HG02642 (cell line): ENCODE measurements around the gene BRSK1.

Experiments used
- ATAC-seq: cut with Tn5 transposase; IDR thresholded peaks from one replicate; pipeline ENCODE4 v1.9.1; 2021; ENCODE audit warnings: mild to moderate bottlenecking; ENCODE audit not compliant: unreplicated experiment, poor library complexity

Gene BRSK1

DNA sequence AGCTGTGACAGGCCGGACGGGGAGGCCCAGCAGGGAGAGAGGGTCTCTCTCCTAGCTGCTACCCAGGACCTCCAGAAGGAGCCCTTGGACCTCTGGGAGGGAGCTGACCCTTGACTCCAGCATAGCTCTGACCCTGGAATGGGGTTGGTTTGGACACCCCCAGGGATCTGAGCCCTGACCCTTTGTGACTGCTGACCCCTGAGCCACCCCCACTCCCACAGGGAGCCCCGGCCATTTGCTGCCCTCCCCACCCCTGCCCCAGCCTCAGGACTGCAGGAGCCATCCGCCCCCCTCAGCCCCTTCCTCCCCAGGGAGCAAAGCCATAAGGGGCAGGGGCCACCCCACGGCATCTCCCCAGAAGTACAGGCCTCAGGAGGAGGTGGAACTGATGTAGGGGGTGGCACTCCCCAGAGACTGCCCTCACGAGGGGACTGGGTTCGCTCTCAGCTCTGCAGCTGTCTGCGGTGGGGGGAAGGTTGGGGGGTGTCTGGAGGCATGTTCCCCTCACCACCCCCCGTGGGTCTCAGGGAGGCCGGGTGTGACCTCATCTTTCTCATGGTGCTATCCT lies 63.7 kb downstream of the BRSK1 start:
- ATAC-seq, result no peak

DNA sequence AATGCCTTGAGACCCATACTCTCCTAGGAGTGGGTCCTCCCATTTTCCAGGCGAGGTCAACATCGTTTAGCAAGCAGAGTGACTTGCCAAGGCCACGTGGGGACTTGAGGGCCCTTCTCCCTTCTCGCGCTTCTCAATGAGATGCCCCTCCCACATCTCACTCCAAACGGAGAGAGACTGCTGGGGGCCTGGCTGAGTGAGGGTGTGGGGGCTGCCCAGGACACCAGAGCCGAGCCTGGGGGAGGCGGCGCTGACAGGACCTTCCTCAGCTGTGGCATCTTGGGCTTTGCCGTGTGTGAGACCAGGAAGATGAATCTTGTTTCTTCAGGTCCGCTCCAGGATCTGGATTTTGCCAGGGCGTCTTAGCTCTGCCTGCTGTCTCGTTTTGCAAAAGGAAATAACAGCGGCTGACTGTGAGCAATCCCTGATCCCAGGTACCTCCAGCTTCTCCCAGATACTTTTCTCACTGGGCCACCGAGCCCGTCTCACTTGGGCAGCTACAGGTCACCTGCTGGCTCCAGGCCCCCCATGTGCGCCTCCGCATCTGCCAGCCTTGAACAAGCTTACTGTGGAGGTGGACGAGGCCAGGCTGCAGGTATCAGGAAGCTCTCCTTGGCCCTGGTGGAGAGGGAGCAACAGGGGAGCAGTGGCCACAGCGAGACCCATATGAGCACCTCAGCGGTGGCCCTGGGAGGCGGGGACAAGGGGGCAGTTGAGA lies 64.7 kb downstream of the BRSK1 start:
- ATAC-seq, result no peak

DNA sequence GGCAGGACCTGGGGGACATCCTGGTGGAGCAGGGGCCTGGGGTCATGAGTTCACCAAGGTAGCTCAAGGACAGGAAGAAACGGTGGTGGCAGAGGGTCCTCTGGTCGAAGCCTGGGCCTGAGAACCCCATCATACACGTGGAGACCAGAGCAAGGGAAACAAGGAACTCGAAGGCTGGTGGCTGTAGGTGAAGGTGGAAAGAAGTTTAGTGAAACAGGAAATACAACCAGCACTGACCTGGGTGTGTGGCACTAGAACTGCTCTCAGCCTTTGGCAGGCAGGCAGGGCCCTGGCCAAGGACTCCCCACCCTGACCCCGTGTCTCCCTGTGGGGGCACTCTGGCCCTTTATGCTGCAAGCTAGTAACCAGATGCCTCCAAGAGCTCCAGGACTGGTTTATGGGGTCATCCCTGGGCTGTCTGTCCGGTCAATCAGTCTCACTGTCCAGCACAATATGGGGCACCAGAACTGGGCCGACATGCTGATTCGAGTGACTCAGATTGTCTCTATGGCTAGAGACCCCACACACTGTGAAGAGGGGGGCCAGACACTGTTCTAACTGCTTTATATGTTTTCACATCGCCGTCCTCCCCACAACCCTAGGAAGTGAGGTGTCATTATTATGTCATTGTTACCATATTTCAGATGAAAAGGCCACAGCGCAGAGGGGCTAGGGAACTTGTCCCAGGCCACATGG lies 67.0 kb downstream of the BRSK1 start:
- no peak for ATAC-seq

DNA sequence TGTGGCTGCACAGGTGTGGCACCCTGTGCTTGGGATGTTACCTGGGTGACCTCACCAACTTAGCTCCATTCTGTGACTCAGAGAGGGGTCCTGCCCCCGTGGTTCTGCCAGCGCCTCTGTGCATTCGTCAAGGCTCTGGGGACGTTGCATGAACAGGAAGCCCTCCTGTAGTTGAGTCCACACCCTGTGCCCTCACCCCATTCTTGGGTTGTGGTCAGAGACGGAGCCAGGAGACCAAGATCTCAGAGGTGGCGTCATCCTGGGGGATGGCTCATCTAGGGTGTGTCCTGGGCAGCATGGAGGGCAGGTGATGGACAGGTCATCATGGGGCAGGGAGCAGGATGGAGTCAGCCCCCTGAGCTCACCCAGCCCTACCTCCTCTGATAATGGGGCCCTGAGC lies 68.2 kb downstream of the BRSK1 start:
- no peak for ATAC-seq

DNA sequence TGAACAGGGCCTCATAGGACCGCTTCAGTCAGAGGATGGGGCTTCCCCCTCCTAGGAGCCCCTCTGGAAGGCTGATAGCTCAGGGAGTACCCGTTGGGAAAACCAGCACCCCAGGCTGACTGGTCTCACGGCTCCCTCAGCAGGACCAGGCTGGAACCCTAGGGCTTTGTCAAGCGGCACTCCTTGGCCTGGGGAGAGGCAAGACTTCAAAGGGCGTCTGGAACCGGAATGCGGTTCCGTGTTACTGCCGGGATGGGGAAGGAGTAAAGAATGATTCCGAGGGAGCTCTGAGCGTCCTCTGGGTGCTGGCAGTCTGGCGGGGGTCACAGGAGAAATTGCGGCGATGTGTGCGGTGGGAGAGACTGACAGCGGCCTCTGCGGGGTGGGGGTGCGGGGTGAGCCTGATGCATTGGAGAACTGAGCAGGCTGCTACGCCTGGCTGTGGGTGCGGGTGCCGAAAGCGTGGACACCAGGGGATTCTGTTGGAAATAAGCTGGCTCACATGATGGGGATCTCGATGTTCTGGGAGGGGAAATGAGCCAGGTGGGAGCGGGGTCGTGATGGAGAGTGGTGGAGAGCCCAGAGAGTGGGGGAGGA lies 68.8 kb downstream of the BRSK1 start:
- ATAC-seq, result no peak

DNA sequence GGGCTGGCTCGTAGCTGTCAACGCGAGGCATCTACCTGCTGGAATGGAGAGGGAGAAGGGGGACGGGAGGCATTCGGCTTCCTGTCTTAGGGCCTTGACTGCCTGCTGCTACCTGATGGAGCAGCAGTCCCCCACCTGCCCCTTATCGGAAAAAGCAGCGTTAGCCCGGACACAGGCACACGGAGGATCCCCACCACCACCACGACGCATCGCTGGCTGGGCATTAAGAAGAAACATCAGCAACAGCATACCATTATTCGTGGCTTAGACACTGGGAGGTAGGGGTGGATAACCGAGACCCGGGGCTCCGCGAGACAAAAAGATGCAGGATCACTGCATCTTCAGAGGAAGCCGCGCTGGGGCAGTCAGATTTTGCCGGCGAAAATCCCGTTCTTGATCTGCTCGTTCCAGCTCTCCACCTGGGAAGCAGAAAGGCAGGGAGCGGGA lies 69.6 kb downstream of the BRSK1 start:
- no peak for ATAC-seq

DNA sequence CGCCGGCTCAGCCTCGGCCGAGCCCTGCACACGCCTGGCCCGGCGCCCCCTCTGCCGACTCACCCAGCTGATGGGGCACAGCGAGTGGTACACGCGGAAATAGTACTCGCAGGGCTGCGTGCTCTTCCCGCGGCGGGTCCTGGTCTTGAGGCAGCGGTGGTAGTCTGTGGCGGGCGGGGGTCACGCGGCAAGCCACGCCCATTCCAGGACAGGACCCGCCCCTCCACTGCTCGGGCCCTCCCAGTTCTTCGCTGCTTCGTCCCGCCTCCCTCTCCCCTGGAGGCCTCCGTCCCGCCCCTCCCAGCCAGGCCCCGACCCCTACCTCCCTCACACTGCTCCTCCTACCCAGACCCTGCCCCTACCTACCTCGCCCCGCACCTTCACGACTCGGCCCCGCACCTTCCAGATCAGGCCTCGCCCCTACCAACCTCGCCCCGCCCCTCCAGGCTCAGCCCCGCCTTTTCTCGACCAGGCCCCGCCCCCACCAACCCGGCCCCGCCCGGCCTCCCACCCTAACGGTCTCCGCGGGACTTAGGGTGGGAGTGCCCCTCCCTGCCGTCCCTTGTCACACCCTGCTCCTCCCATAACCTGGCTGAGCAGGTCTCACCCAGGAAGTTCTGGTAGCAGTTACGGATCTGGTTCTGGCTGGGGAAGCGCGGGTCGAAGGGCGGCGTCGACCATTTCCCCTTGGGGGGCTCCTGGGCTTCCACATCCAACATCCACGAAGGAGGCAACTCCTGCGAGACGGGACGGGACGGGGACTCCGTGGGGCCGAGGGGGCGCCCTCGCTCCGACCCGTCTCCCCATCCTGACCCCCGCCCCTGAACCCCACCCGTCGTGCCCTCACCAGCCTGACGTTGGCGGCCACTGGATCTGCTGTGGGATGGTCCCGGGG lies 70.3 kb downstream of the BRSK1 start:
- ATAC-seq, result peak; percentile 63

DNA sequence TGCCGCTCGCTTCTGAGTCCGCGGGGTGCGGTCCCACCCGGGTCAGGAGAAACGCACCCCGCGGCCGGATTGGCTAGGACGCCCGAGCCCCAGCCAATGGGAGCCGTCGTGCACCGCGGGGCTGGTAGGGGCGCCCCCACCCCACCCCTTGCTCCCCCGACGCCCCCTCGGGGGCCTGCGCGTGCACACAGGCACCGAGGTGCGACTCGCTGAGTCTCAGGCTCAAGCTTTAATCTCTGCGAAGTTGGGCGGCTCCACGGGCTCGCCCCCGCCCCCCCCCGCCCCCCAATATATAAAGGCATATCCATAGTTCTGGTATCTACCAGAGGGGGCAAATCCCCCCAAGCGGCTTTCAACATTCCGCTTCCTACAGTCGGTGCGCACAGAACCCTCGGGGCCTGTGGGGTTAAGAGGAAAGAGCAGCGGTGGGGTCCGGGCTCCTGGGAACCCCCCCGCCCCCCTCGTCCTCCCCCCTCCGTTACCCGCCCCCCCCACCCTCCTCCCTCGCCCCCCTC lies 71.0 kb downstream of the BRSK1 start, which contains the start of gene COX6B2:
TSS of gene COX6B2 (minus strand) at position 22 of the 515 bp plus-strand sequence. CDS start 198 bp downstream, outside the sequence.
- no peak for ATAC-seq

DNA sequence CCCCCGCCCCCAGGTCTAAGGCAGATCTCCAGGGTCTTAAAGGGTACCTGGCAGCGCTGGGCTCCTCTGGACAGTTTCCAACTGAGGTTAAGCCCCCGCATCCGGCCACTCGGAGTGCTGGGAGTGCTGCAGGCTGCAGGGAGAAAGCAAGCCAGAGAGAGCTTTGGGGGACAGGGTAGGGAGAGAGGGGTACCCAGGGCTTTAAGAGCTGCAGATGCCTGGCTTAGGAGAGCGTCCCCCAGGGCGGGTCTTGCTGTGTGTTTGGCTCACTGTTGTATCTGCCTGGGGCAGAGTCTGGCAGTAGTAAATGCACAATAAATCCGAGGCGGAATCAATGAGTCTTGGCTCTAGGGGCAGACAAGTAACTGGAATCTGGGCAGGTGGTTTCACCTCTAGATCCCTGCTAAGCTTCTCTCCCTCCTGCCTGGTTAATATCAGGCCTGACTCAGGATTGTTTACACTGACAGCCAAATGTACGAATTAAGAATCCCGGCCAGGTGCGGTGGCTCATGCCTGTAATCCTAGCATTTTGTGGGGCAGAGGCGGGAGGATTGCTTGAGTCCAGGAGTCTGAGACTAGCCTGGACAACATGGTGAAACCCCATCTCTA lies 71.5 kb downstream of the BRSK1 start:
- ATAC-seq, result no peak

DNA sequence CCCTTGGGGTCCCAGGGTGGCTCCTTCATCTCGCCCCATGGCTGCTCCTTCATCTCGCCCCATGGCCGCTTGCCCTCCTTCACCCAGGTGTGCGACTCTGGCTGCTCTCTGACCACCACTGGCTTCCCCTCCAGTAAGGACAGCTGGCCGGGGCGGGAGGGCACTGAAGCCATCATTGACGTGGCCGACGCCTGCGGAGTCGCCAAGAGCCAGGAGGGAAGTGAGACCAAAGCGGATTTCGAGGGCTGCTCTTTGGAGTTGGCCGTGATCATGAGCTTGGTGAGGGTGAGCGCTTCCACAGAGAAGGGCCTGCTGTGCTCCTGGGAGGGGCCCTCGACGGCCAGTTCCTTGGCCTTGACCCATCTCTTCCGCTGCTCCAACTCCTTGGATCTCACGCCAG lies 74.7 kb downstream of the BRSK1 start:
- ATAC-seq, result no peak

DNA sequence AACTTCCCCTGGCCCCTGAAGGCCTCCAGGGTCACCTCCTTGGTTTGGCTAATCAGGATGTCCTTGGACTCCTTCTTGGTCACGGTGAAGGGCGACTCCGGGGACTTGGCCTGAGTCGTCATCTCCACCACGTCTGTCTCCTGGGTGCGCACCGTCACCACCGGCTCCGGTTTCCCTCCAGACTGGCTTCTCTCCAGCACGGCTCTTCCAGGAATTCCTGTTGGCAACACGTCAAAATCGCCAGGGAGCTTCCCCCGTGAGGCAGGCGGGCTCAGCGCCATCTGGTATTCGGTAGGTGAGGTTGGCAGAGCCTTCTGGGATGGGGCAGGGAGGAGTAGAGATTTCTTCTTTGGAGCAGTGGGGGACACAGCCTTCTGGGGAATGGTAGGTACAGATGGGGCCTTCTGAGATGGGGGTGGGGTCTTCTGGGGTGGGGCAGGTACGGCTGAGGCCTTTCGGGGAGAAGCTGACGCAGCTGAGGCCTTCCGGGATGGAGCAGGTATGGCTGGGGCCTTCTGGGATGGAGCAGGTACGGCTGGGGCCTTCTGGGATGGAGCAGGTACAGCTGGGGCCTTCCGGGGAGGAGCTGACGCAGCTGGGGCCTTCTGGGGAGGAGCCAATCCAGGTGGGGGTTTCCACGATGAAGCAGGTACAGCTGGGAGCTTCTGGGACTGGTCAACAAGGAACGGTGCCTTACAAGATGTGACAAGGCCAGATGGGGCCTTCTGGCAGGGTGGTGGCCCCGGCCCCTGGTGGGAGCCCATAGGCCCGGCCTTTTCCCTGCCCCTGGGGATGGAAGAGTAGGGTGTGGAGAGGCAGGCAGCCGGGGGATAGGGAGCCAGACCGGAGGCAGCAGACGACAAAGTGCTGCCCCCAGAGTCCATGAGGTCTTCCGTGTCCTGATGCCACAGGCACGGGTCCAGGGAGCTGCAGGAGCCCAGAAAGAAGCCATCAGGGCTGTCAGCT lies 75.4 kb downstream of the BRSK1 start:
- ATAC-seq, result no peak

DNA sequence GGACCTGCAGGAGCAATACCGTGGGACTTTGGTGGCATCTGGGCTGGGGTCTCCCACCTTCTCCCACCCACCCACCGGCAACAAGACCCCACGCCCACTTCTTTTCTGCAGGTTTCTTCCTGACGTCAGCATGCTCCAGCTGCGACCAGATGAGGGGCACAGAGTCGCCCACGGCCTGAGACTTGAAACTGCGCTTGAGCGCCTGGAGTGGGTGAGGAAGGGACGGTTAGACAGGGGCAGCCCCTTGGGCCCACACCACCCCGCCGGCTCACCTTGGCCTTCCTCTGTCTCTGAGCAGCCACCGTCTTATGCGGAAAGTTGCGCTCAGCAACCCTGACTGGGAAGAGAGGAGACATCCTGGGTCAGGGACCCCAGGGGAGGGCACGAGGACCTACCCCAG lies 77.1 kb downstream of the BRSK1 start:
- ATAC-seq, result no peak
